ENCODE results near the gene DNAJC5G. TPM values are rescaled to one million over a fixed set of nuclear protein-coding genes. Genes with fewer than 3 reads are reported as not detected.

Gene DNAJC5G
- total RNA-seq, 2 donors from 2014 or later: not detected

DNA sequence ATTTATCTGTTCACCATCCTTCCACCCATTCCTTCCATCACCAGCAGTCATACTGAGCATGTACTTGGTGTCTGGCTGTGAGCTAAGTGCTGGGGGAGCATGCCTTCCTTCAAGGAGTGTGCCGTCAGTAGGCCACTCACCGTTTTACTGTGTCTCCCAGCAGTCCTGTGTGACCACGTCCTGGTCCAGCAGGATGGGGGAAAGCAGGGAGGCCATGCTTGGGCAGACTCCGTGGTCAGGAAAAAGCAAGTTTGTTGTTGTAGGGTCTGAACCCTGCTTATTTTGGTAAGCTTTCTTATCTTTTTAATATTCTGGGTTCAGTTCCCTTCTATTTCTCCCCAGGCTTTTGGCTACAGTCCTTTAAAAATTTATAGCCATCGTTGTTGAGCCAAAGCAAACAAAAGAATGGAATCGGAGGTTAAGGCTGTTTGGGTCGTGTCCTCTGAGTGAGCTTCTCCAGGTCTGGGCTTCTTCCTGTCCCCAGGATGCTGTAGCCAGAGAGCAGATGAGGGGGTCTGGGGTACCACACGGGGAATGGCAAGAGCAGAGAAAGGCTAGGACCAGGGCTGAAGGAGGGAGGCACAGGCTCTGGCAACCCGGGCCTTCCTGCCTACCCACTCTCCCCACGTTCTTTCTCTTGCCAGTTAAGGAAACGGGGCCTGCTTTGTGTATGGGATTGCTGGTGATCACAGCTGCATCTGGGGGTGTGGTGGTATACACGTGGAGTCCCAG, 25.9 kb upstream of the DNAJC5G start:
- no peak for DNase-seq (ENCODE audit: low spot score in 2 of 2)
- Mint-ChIP-seq H3K36me3 (no peaks in the 10 kb centered on the region), H3K27ac (no peak overlapping the region), H3K9me3 (no peaks in the 10 kb centered on the region)
- no peak for ATAC-seq

DNA sequence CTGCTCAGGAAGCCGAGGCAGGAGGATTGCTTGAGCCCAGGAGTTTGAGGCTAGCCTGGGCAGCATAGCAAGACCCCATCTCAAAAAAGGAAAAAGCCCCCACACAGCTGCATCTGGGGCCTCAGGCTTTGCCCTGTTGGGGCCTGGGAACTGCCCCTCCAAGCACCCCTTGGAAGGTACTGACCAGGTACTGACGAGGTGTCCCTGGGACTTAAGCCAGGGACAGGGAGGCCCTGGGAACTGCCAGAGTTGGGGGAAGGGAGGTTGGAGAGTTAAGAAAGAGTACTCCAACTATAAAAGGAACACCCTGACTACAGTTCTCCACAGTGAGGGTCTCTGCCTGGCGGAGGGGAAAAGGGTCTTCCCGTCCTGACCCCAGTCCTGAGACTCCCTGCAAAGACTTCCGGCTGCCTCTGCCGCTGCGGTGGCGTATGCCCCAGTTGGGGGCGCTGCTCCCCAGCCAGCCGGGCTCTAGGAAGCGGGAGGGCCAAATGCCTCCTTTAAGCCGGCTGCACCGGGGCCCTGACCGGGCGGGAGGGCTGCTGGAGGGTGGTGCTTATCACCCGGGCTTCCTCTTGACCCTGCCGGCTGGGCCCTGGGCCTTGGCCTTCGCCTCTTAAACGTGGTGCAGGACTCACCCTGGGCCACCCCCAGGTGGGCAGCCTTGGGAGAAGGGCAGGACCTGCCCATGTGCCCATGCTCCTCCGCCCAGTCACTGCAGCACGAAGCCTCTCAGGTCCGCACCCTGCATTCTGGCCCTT, 25.2 kb upstream of the DNAJC5G start:
- peak in 1 of 2 donors; percentile 79 for DNase-seq (ENCODE audit: low spot score in 2 of 2)
- Mint-ChIP-seq H3K9me3 (no peaks in the 10 kb centered on the region), H3K27ac (no peak overlapping the region), H3K36me3 (no peaks in the 10 kb centered on the region)
- peak; percentile 86 for ATAC-seq

DNA sequence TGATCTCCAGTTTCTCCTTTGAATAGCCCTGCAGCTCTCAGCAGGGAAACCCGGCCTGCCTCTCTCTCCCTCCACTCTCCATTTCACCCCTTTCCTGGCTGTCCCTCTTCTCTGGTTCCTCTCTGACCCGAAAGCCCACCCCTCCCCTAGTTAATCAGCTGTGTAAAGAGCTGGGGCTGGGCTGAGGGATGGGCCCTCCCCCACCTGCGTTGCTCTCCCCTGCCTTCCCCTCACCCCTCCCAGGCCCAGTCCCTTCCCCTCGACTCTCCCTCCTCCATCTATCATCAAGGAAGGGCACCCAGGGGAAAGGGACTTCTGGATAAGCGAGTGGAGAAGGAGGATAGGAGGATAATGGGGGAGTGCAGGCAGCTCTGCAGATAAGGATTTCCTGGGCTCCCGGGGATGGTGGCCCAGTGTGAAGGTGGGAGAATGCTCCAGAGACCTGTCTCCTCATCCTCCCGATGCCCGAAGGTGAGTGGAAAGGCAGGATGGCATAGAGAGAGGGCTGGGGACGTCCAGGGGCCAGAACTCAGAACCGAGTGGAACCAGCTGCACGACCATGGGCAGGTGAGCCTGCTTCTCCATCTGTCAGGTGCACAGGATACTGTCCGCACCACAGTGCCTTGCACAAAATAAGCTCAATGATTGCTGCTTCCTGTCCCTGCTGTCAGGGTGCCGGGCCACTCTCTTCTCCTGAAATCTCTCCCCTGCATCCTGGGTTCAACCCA, 24.4 kb upstream of the DNAJC5G start:
- no peak for DNase-seq (ENCODE audit: low spot score in 2 of 2)
- no peak for ATAC-seq
- Mint-ChIP-seq H3K36me3 (no peaks in the 10 kb centered on the region), H3K9me3 (no peaks in the 10 kb centered on the region), H3K27ac (no peak overlapping the region)

DNA sequence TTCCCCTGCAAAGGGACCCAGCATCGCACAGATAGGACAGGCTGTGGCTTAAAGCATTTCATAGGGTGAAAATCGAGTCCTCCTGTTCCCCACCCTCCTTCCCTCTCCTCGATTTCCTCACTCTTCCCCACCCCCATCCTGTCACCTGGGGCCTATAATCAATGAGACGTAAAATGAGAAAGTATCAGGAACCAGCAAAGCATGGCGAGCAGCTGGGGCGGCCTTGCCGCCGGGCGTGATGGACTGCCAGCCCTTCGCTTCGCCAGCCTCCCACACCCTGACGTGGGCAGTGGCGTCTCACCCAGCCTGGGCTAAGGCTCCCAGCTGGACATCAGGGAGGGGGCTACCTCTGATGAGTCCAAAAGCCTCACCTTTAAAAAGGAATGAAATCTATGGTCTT, 23.5 kb upstream of the DNAJC5G start:
- ATAC-seq (no peak), DNase-seq (ENCODE audit: low spot score in 2 of 2) (no peak)
- H3K27ac Mint-ChIP-seq: no peak overlapping the region
- H3K36me3 Mint-ChIP-seq: no peaks in the 10 kb centered on the region
- no peaks in the 10 kb centered on the region for H3K9me3 Mint-ChIP-seq

DNA sequence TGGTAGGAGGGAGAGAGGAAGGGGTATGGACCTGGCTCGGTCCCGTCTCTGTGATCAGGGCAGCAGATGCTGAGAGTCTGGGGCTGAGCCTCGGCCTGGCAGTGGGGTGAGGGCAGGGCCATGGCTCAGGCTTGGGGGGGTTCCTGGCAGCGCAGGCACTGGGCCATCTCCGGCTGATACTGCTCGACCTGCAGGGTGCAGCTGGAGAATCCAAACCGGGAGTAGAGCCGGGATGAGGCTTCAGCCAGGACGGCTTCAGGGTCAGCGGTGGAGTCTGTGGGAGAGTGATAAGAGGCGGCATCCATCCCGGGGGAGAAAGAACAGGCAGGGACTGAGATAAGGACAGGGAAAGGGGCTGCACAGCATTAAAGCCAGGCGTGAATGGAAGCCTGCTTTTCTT, 20.0 kb upstream of the DNAJC5G start:
- no peaks in the 10 kb centered on the region for H3K9me3 Mint-ChIP-seq
- DNase-seq (ENCODE audit: low spot score in 2 of 2): no peak
- H3K36me3 Mint-ChIP-seq: no peaks in the 10 kb centered on the region
- no peak for ATAC-seq
- no peak overlapping the region for H3K27ac Mint-ChIP-seq

DNA sequence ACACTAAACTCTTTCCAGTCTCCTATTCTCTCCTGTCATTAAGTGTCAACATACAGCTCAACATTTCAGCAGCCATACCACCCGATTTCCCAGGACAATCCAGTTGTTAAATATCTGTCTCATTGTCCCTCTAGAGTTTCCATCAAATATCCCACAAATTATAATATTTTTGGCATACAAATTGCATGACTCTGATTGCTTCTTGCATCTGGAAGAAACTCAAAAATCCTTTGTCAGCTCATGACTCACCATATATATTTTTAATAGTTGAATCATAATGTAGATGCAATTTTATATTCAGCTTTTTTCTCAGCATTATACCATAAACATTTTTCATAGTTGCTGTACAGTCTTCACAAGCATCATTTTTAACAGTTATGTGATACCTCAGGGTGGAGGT, 19.6 kb upstream of the DNAJC5G start:
- no peaks in the 10 kb centered on the region for H3K9me3 Mint-ChIP-seq

DNA sequence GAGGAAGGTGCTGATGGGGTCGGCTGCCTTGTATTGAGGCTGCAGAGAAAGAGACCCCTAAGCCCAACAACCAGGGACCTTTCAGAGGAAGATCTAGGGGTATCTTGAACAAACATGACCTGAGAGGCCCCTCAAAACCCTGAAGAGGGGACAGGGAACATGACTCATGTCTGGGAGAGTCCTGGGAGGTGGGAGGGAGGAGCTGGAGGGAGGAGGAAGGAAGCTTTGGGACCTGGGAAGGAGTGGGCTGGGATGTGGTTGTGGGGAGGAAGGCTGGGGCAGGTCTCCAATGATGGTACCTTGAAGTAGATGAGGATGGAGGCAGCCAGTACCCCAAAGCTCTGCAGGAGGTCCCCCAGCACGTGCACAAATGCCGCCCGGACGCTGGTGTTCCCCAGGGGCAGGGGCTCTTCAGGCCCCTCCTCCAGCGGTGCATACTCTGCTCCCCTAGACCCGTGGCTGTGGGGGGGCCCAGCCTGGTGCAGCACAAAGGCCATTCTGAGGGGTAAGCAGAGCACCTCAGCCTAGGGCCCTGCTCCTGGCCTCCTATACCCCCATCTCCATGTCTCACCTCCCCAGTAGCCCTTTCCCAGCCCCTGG, 18.3 kb upstream of the DNAJC5G start:
- H3K9me3 Mint-ChIP-seq: no peaks in the 10 kb centered on the region

More for the DNA sequence above, 19.6 kb upstream of the DNAJC5G start:
- Mint-ChIP-seq H3K36me3 (peaks cover 0 to under 1% of the 10 kb centered on the region in 2 donors), H3K27ac (no peak overlapping the region)
- DNase-seq (ENCODE audit: low spot score in 2 of 2) (no peak), ATAC-seq (no peak)

DNA sequence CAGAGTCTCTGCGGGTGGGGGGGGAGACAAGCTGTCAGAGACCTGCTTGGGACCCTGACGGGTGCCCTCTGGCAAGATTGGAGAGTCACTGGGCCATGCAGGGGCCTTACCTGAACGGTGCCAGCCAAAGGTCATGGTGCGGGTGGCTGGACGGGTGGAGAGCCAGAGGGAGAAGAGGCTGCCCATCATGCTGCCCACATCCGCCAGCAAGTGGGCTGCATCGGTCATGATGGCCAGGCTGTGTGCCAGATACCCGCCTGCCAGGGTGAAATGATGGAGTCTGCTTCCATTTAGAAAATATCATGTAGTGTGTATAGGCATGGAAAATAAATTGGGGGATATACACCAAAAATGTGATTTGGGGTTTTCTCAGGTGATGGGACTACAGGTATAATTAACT, 17.2 kb upstream of the DNAJC5G start:
- no peak for DNase-seq (ENCODE audit: low spot score in 2 of 2)
- H3K36me3 Mint-ChIP-seq: peaks cover under 1 to 5% of the 10 kb centered on the region in 2 donors
- no peak for ATAC-seq
- H3K27ac Mint-ChIP-seq: no peak overlapping the region
- no peaks in the 10 kb centered on the region for H3K9me3 Mint-ChIP-seq

More for the DNA sequence above, 18.3 kb upstream of the DNAJC5G start:
- Mint-ChIP-seq H3K36me3 (peaks cover 0 to 5% of the 10 kb centered on the region in 2 donors), H3K27ac (no peak overlapping the region)
- ATAC-seq: no peak
- DNase-seq (ENCODE audit: low spot score in 2 of 2): no peak

DNA sequence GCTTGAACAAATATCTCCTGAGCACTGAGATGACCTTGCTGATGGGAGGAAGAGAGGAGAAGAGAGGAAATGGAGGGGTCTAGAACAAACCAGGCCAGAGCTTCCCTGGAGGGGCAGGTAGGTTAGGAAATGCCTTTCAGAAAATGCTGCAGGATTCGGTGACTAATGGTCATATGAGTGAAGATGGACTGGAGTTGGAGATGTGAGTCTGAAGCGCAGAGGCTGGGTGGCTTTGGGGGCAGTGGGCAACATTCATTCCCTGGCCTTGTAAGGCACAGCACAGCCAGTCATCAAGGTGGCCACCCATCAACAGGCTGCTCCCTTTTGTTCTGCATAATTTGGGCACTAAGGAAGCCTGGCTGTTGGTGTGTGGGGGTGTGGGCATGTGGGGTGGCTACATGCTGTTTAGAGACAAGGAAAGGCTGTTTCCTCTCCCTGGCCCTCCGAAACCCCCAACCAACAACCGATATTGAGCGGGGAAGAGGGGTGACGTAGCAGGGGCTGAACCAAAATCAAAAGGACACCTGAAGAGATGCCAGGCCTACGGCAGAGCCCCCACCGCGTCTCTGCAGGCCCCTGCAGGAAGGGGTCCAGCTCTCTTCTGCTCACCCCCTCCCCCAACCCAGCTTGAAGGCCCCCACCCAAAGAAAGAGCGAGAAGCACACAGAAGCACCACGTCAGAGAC, 13.8 kb upstream of the DNAJC5G start:
- DNase-seq (ENCODE audit: low spot score in 2 of 2) (no peak), ATAC-seq (no peak)
- H3K36me3 Mint-ChIP-seq: peaks cover 5% of the 10 kb centered on the region in 2 donors
- no peak overlapping the region for H3K27ac Mint-ChIP-seq
- no peaks in the 10 kb centered on the region for H3K9me3 Mint-ChIP-seq

DNA sequence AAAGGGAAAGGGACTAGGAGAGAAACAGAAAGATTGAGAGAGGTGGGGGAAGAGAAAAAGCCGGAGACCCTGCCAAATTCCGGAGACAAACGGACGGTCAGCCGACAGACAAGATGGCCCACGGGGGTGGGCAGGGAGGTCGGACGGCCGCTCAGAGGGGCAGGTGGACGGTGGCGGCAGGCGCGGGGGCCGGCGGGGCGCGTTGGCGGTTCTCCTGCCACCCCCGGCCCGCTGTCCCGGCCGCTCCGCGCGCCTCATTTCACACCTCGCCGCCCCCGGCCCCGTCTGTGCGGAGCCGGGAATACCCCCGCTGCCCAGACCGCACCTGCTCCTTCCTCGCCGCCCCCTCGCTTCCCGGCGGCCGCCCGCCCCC, 13.3 kb upstream of the DNAJC5G start:
- DNase-seq (ENCODE audit: low spot score in 2 of 2) (no peak), ATAC-seq (peak in 1 of 2 donors; percentile 9)
- Mint-ChIP-seq H3K27ac (no peak overlapping the region), H3K9me3 (no peaks in the 10 kb centered on the region), H3K36me3 (peaks cover 5% of the 10 kb centered on the region in 2 donors)

DNA sequence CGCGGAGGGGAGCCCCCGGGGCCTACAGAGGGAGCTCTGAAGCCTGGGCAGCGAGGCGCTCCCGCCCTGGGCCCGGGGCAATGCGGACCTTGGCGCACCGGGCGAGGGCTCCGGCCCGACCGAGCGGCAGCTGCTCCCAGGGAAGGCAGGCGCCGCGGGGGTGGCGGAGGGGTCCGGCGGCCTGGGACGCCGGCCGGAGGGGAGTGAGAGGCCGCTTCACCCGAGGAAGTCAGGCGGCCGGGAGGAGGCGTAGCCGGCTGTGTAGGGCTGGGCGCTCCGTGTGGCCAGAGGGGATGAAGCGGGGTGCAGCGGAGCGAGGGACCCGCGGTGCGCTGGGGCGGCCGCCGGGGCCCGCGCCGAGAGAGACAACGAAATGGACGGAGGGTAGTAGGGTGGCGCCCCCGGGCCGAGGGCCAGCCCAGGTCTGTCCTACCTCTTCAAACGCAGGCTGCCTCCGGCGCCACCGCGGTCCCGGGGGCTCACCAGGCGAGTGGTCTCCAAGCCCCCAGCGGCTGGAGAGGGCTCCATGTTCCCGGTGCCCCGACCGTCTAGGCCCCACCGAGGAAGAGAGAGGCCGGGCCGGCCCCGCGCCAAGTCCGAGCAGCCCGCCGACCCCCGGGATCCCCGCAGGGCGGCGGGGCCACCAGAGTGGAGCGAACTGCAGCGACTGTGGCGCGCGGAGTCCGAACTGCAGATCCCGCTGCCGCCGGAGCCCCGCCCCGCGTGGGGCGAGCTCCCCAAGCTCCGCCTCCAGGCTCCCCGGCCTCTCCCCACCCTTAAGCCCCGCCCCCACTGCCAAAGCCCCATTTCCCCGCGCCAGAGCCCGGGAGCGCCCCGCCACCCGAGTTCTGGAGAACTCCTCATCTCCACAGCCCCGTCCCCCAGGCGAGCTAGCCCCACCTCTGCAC, 12.6 kb upstream of the DNAJC5G start, which contains the start of gene SLC30A3:
Gene SLC30A3 (minus strand): TSS at position 669 of the 908 bp plus-strand sequence. CDS start 141 bp downstream, at position 528.
- peak; percentile 23 to 83 for ATAC-seq
- no peaks in the 10 kb centered on the region for H3K9me3 Mint-ChIP-seq
- no peak within 1 kb of the TSS for H3K27ac Mint-ChIP-seq
- peak in 1 of 2 donors; percentile 72 for DNase-seq (ENCODE audit: low spot score in 2 of 2)
- H3K36me3 Mint-ChIP-seq: peaks cover 5% of the 10 kb centered on the region in 2 donors

DNA sequence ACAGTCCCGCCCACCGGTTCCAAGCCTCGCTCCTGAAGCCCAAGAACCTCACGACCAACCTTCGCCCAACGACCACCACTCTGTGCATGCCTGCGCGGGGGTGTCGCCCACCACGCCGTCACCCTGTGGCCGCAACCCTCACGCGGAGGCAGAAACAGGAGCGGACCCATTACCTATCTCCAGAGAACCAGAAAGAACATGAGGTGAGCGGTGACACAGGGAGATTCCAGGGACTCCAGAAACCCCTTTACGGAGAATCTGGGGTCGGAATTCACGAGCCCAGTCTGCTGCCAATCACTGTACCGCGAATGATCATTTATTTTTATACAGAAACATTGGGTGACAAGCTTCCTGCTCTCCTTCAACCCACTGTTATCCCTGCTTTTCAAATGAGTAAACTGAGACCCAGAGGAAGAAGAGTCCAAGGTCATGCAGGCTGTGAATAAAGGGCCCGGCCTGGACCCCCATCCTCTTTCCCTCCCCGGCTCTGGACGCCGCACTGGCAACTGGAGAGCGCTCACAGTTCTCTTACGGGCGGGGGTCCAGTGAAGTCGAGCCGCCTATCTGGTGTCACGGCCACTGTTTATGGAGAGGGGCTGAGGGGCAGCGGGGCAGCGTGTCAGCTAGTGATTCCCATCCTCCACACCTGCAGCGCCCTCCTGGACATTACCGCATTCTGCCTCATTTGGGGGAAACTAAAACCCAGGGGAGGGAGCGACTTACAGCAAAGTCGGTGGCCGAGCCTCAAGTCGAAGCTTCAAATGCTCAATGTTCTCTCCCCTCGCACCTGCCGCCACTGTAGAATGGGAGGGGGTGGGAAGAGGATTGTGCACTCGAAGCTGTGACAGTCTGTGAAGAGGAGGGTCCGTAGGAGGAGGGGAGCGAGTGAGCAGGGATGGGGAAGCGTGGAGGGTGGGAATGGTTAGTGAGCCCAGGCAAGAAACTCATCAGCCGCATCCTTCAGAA, 11.7 kb upstream of the DNAJC5G start:
- DNase-seq (ENCODE audit: low spot score in 2 of 2) (no peak), ATAC-seq (no peak)
- Mint-ChIP-seq H3K27ac (no peak overlapping the region), H3K36me3 (peaks cover 5% of the 10 kb centered on the region in 2 donors), H3K9me3 (no peaks in the 10 kb centered on the region)

DNA sequence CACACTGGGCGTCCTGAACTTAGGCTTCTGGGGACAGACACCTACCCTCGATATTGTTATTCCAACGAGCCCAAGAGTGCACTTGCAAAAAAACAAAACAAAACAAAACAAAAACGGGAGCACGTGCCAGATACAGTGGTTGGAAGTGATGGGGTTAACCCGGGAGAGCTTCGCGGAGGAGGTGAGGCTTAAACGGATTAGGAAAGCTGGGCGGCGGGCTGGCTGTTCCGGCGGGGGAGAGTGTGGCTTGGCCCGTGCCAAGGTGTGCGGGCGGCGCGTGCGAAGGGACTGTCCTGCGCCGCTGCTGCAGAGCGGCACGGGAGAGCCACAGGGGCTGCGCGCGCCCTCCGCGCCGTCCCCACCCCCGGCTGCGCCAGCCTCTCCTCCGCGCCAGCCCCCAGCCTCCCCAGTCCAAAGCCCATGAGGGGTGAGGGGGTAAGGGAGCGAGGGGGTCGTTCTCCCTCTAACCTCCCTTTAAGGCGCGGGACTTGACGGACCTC, 10.9 kb upstream of the DNAJC5G start:
- ATAC-seq (peak; percentile 44 to 64), DNase-seq (ENCODE audit: low spot score in 2 of 2) (peak in 1 of 2 donors; percentile 16)
- no peaks in the 10 kb centered on the region for H3K9me3 Mint-ChIP-seq
- H3K27ac Mint-ChIP-seq: no peak overlapping the region
- peaks cover 5% of the 10 kb centered on the region in 2 donors for H3K36me3 Mint-ChIP-seq
